ENCODE results near the gene COL7A1. TPM values are rescaled to one million over a fixed set of nuclear protein-coding genes. Genes with fewer than 3 reads are reported as not detected.

Gene COL7A1
- total and polyA plus RNA-seq, 2 of the 8 experiments (the other 6 are each of a cell fraction or from before 2014, with no cell fraction given), result 10.7 to 13.9 TPM

DNA sequence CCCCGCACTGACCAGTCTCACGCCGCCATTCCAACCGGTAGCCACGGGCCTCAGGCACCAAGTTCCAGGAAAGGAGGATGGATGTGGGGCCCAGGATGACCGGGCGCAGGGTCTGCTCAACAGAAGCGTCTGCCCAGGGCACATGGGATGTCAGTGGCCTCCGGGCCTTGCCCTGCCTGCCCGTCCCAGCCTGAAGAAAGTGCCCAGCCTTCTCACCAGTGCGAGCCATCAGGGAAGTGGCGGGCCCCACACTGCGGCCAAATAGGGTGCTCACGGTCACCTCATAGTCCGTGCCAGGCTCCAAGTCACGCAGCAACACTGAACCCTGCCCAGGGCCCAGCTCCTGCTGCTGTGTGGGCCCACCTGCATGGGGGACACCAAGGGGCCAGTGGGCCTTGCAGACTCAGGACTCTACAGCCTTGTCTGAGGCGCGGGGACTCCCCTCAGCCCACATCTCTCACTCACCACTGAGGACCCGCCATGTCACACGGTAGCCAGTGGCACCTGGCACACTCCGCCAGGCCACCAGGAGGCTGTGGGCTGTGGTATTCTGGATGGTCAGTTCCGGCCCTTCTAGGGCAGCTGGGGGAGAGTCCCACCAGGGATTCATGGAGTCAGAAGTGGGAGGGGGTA, 3.1 kb downstream of the COL7A1 start:
- H2BK120ac ChIP-seq (replicated peaks; ENCODE audit: low read depth, low read length), result no peak overlapping the region
- H3K14ac ChIP-seq (ENCODE audit: insufficient read length), result no peak overlapping the region
- no peak overlapping the region for H3K56ac ChIP-seq (replicated peaks; ENCODE audit: insufficient read length, low read depth, low read length)
- ChIA-PET CTCF (ENCODE audit: partially characterized antibody) (interaction anchor here (1.2 to 1.5 kb wide), 3 partner anchors 10 to 32 kb away, joined by 3 to 4 read pairs (median 3); no protein-coding TSS in a partner anchor), POLR2A (ENCODE audit: partially characterized antibody) (interaction anchor here (1.0 to 1.6 kb wide), 3 partner anchors 12 to 72 kb away, joined by 3 to 5 read pairs (median 3); partner anchors contain the start of gene SLC26A6)
- H2BK12ac ChIP-seq (ENCODE audit: low read depth, low read length), result no peak overlapping the region
- peaks cover 3 to 23% (median 15%) of the 10 kb centered on the region in 4 experiments; a peak in 6 of 7 replicates for H3K4me1 ChIP-seq (replicated peaks in 1 of 4; ENCODE audit: control insufficient read depth in 3 of 4, insufficient read depth in 4 of 4, low read length in 3 of 4)
- DNase-seq (ENCODE audit: low read depth in 1 of 2, low spot score in 2 of 2) (no peak), FAIRE-seq (no peak)
- no peak overlapping the region for H2BK15ac ChIP-seq (ENCODE audit: low read length)
- no peak overlapping the region for H2AK5ac ChIP-seq (ENCODE audit: low read depth, low read length)
- H3K36me3 ChIP-seq (ENCODE audit: control insufficient read depth in 2 of 4, insufficient read depth in 4 of 4, low read length in 3 of 4), result no peaks in the 10 kb centered on the region
- H3K4me2 ChIP-seq (ENCODE audit: insufficient read depth in 1 of 2, low read depth in 2 of 2, low read length in 2 of 2), result no peak overlapping the region
- H3K79me1 ChIP-seq (ENCODE audit: low read depth, low read length), result no peaks in the 10 kb centered on the region
- TF ChIP-seq POLR2AphosphoS5 (IDR thresholded peaks at IDR 0.05; ENCODE audit: low read depth, low read length) (no peak), TBP (IDR thresholded peaks at IDR 0.05; ENCODE audit: low read depth, low read length) (no peak), JUN (IDR thresholded peaks at IDR 0.05; ENCODE audit: low read depth, low read length) (no peak), KDM5A (IDR thresholded peaks at IDR 0.05; ENCODE audit: low read length) (no peak), SAP30 (IDR thresholded peaks at IDR 0.05; ENCODE audit: insufficient read depth, insufficient replicate concordance, low read length) (no peak), TAF1 (IDR thresholded peaks at IDR 0.05; ENCODE audit: low read depth, low read length) (no peak), PHF8 (conservative IDR thresholded peaks at IDR 0.05; ENCODE audit: low read depth, low read length) (no peak), TCF12 (IDR thresholded peaks at IDR 0.05; ENCODE audit: low read depth, low read length) (no peak), CEBPB (IDR thresholded peaks at IDR 0.05; ENCODE audit: low read depth, low read length) (no peak), KDM1A (IDR thresholded peaks at IDR 0.05; ENCODE audit: borderline replicate concordance, low read length) (no peak), SP1 (IDR thresholded peaks at IDR 0.05; ENCODE audit: low read depth, low read length) (no peak)
- TF ChIP-seq, protein P1, sequence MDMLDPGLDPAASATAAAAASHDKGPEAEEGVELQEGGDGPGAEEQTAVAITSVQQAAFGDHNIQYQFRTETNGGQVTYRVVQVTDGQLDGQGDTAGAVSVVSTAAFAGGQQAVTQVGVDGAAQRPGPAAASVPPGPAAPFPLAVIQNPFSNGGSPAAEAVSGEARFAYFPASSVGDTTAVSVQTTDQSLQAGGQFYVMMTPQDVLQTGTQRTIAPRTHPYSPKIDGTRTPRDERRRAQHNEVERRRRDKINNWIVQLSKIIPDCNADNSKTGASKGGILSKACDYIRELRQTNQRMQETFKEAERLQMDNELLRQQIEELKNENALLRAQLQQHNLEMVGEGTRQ (IDR thresholded peaks at IDR 0.05; ENCODE audit: low read length), result no peak
- H2BK5ac ChIP-seq (ENCODE audit: low read depth, low read length), result no peak overlapping the region
- peaks cover 0 to 8% of the 10 kb centered on the region in 2 experiments for H4K20me1 ChIP-seq (replicated peaks in 1 of 2; ENCODE audit: control insufficient read depth in 1 of 2, insufficient read depth in 2 of 2, low read length in 2 of 2)
- no peak overlapping the region for H3K4ac ChIP-seq (replicated peaks; ENCODE audit: insufficient read length, low read depth, low read length)
- H3K27me3 ChIP-seq (replicated peaks in 1 of 4; ENCODE audit: control insufficient read depth in 3 of 4, extremely low read depth in 1 of 4, insufficient read depth in 3 of 4, low read length in 3 of 4), result peaks cover 0 to 6% (median 0%) of the 10 kb centered on the region in 4 experiments; a peak in 4 of 7 replicates
- 90% methylated on average over 22 of the region's 22 CpGs; no CpG with 5 or more reads in 1 of the 2 experiments for WGBS, 2 experiments (ENCODE audit: extremely low coverage in 1 of 2, insufficient coverage in 1 of 2, insufficient read length in 1 of 2, insufficient replicate concordance in 2 of 2, low coverage in 1 of 2, low lambda C conversion rate in 2 of 2, missing lambda C conversion rate in 1 of 2)
- no peak overlapping the region for H3K4me3 ChIP-seq (ENCODE audit: extremely low read depth in 1 of 4, insufficient read depth in 2 of 4, low read depth in 3 of 4, low read length in 4 of 4)
- H2BK20ac ChIP-seq (ENCODE audit: low read length), result no peak overlapping the region
- H3K9me3 ChIP-seq (ENCODE audit: insufficient read depth in 2 of 2, low read depth in 1 of 2, low read length in 1 of 2), result no peaks in the 10 kb centered on the region
- no peak overlapping the region for H4K91ac ChIP-seq (replicated peaks; ENCODE audit: insufficient read length, low read length)
- no peak overlapping the region for H3K18ac ChIP-seq (ENCODE audit: extremely low read depth, low read length)
- no peak overlapping the region for H3K9ac ChIP-seq (replicated peaks in 1 of 4; ENCODE audit: extremely low read depth in 1 of 4, low read depth in 3 of 4, low read length in 3 of 4)
- H4K8ac ChIP-seq (ENCODE audit: extremely low read depth, insufficient read depth, low read length), result no peak overlapping the region
- no peaks in the 10 kb centered on the region for H3K79me2 ChIP-seq (ENCODE audit: control insufficient read depth in 1 of 2, insufficient read depth in 2 of 2, low read length in 2 of 2)
- no peak overlapping the region for H3K27ac ChIP-seq (ENCODE audit: low read depth, low read length)
- H4K5ac ChIP-seq (ENCODE audit: insufficient read length, low read depth, low read length), result no peak overlapping the region
- no peak overlapping the region for H3K23ac ChIP-seq (ENCODE audit: insufficient read length)
- peaks cover 1% of the 10 kb centered on the region; the same call in 1 of the 2 replicates for H3K23me2 ChIP-seq (ENCODE audit: low read depth, low read length)
- H2AFZ ChIP-seq (ENCODE audit: low read length), result no peak overlapping the region

Measured in H1 (cell line).